T-helper 1 cell (primary cell): Measurements from ENCODE around the gene CLIC1.

Experiments
- DNase-seq, 5 donors: peaks; one replicate each; pipeline ENCODE4 v3.0.0-alpha.2; 2012 to 2020

Gene CLIC1

GRCh38 chr6:31768363-31769257 is 32.3 kb upstream of the CLIC1 start:
- DNase-seq: no peak

GRCh38 chr6:31767096-31767645 is 30.8 kb upstream of the CLIC1 start:
- no peak for DNase-seq

- no peak for DNase-seq
These were observed 29.8 kb upstream of the CLIC1 start for GRCh38 chr6:31765910-31766794.

GRCh38 chr6:31765559-31765909 is 29.2 kb upstream of the CLIC1 start:
- DNase-seq: no peak

GRCh38 chr6:31764198-31764597 is 27.9 kb upstream of the CLIC1 start:
- DNase-seq: no peak

- DNase-seq: no peak
These were observed 27.2 kb upstream of the CLIC1 start for GRCh38 chr6:31763619-31763940.

GRCh38 chr6:31762878-31763618 is 26.7 kb upstream of the CLIC1 start:
- DNase-seq: no peak

GRCh38 chr6:31762356-31762755 is 26.0 kb upstream of the CLIC1 start, which contains the start of gene SAPCD1:
Gene SAPCD1, plus strand, starts transcription at chr6:31762656. Its CDS starts 399 bp downstream, at chr6:31763055.
- DNase-seq: no peak

GRCh38 chr6:31761343-31761742 is 25.0 kb upstream of the CLIC1 start:
- no peak for DNase-seq

GRCh38 chr6:31760790-31761189 is 24.5 kb upstream of the CLIC1 start:
- DNase-seq: no peak

GRCh38 chr6:31758281-31758680 is 22.0 kb upstream of the CLIC1 start:
- DNase-seq: no peak

- no peak for DNase-seq
These were observed 16.5 kb upstream of the CLIC1 start for GRCh38 chr6:31752739-31753319.

GRCh38 chr6:31750411-31751022 is 14.2 kb upstream of the CLIC1 start:
- DNase-seq: no peak

GRCh38 chr6:31749301-31750036 is 13.1 kb upstream of the CLIC1 start:
- DNase-seq: no peak

- no peak for DNase-seq
These were observed 8.1 kb upstream of the CLIC1 start for GRCh38 chr6:31744422-31744821.

GRCh38 chr6:31742894-31743293 is 6.6 kb upstream of the CLIC1 start:
- DNase-seq: no peak

GRCh38 chr6:31741815-31742214 is 5.5 kb upstream of the CLIC1 start:
- DNase-seq: no peak

- DNase-seq: no peak
These were observed 4.3 kb upstream of the CLIC1 start for GRCh38 chr6:31740397-31741223.

GRCh38 chr6:31739639-31740396 is 3.5 kb upstream of the CLIC1 start, which contains the start of gene MSH5:
Gene MSH5, plus strand, starts transcription at chr6:31740005. Its CDS starts 462 bp downstream, at chr6:31740467.
- peak; percentile 86 to 99 (median 91) for DNase-seq
